Ovary (tissue), 1 donor: Measurements from ENCODE around the gene TRIM39.

Experiments used
- EP300 ChIP-seq: sonication (generic); formaldehyde crosslinking; IDR thresholded peaks from one replicate; pipeline ENCODE4 v1.6.1; 2017; ENCODE audit warnings: antibody characterized with exemption
- POLR2A ChIP-seq: fragments of 450-650 bp; IDR thresholded peaks from one replicate; pipeline ENCODE4 v1.6.1; 2017; ENCODE audit warnings: antibody characterized with exemption, mild to moderate bottlenecking, moderate library complexity

DNA sequence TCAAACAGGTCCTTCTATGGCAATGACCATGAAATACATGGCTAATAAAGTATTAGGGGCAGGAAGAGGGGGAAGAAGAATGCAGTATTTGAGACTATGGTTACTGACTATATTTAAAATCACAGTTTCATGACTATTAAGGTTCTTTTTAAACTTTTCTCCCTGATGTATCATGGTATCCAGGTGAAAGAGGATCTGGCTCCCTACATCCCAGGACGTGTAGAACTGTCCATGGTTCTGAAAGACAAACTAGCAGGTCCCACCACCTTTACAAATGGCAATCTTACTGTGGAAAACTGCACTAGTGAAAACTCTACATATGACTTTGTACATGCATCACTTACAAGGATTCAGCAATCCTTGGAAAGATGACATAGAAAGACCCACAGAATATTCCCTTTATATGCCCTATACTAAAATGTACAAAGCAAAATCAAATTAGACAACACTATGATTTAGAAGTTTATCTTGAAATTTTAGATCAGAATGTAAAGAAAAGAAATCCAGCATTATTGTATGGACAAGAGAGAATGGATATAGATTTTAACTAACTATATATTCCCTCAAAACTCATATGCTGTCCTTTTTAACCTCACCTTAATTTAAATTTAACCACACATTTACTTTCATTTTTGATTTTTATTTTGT is 51.7 kb downstream of the TRIM39 start:
- TF ChIP-seq EP300 (no peak), POLR2A (no peak)
